Esophagus muscularis mucosa (tissue), 4 donors: ENCODE results near the gene AGAP1. TPM values are rescaled to one million over a fixed set of nuclear protein-coding genes. Genes with fewer than 3 reads are reported as not detected.

Source experiments
- DNase-seq: peaks from one replicate; pipeline ENCODE4 v3.0.0-alpha.2; 2017; ENCODE audit errors: extremely low spot score
- H3K27ac ChIP-seq, 4 donors: fragments of 200-600 bp; sonication (generic); replicated peaks in 1 of 4; 1 replicate in 3 of 4; 2 replicates in 1 of 4; pipeline ENCODE4 v1.5.1; 2016 to 2019; ENCODE audit warnings: mild to moderate bottlenecking in 1 of 4
- H3K27me3 ChIP-seq, 4 donors: fragments of 200-600 bp; sonication (generic); one replicate each; pipeline versions ENCODE4 v1.5.1 to v1.6.0; 2016 to 2019
- H3K36me3 ChIP-seq, 4 donors: fragments of 200-600 bp; sonication (generic); one replicate each; pipeline ENCODE4 v1.5.1; 2016 to 2019
- H3K4me1 ChIP-seq, 4 donors: fragments of 200-600 bp; sonication (generic); one replicate each; pipeline ENCODE4 v1.5.1; 2016 to 2019
- H3K4me3 ChIP-seq, 4 donors: fragments of 200-600 bp; sonication (generic); 1 replicate in 2 of 4; 2 replicates in 2 of 4; pipeline ENCODE4 v1.5.1; 2016 to 2019; ENCODE audit warnings: mild to moderate bottlenecking in 4 of 4, moderate library complexity in 1 of 4
- H3K9me3 ChIP-seq, 4 donors: fragments of 200-600 bp; sonication (generic); 1 replicate in 3 of 4; 2 replicates in 1 of 4; pipeline ENCODE4 v1.5.1; 2016 to 2019
- CTCF ChIP-seq, 3 experiments: fragments of 200-600 bp in 2 of 3; fragments of 450-650 bp in 1 of 3; sonication (generic) in 2 of 3; IDR thresholded peaks; one replicate each; pipeline ENCODE4 v1.5.1; 2017 to 2019; ENCODE audit warnings: antibody characterized with exemption in 3 of 3, mild to moderate bottlenecking in 2 of 3, moderate library complexity in 1 of 3
- EP300 ChIP-seq: sonication (generic); formaldehyde crosslinking; IDR thresholded peaks from one replicate; pipeline ENCODE4 v1.6.1; 2017; ENCODE audit warnings: antibody characterized with exemption
- POLR2A ChIP-seq: fragments of 450-650 bp; IDR thresholded peaks from one replicate; pipeline ENCODE4 v1.6.1; 2017; ENCODE audit warnings: antibody characterized with exemption, moderate library complexity, mild to moderate bottlenecking, low read depth
- POLR2AphosphoS5 ChIP-seq, 2 donors: sonication (generic); formaldehyde crosslinking; IDR thresholded peaks; one replicate each; pipeline ENCODE4 v1.6.1; 2017; ENCODE audit warnings: antibody characterized with exemption in 2 of 2
- WGBS: methylation state at CpG from one replicate; pipeline ENCODE4 v1.1.5; 2018; 5-methylcytosine and 5-hydroxymethylcytosine counted together
- intact Hi-C: fragments of 100-400 bp; cut with DNase I; formaldehyde crosslinking; loops from one replicate; pipeline ENCODE4 v1.15.1; 2023
- total RNA-seq, 4 donors: library from RNA; depleted of rRNA; stranded (reverse); fragments of >200 nt; gene quantifications; one replicate each; pipeline versions ENCODE4 v1.1.0 to v1.2.1, GENCODE V29; 2016

The AGAP1 gene
- total RNA-seq, 4 donors from 2014 or later = 37.9 to 62.4 (median 47.2) TPM

DNA sequence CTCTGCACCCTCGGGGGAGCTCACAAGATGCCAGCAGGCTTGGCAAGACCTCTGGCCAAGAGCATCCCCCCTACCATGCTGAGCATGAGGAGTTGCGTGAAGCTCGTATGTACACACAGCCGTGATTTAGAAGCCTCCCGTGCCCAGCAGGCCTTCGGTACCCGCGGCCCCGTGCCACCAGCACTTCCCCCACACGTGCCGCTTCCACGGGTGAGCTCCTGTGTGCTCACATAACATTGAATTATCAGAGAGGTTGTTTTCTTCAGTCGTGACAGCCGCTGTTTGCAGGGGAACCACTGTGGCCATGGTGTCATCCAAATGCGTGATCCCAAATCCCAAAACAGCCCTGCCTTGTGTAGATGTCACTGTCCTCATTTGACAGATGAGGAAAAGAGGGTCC, 621.1 kb downstream of the AGAP1 start:
- intact Hi-C loops = no loop called here
- H3K9me3 ChIP-seq = no peaks in the 10 kb centered on the region
- no peaks in the 10 kb centered on the region for H3K27me3 ChIP-seq
- no peaks in the 10 kb centered on the region for H3K4me1 ChIP-seq
- DNase-seq = no peak
- 93% methylated on average over 15 of the region's 15 CpGs for WGBS
- TF ChIP-seq CTCF (IDR thresholded peaks at IDR 0.05) (no peak), EP300 (no peak), POLR2AphosphoS5 (IDR thresholded peaks at IDR 0.05) (no peak), POLR2A (no peak)
- H3K36me3 ChIP-seq = peaks cover 0 to 6% (median 0%) of the 10 kb centered on the region in 4 donors
- no peak overlapping the region for H3K4me3 ChIP-seq
- H3K27ac ChIP-seq = no peak overlapping the region

DNA sequence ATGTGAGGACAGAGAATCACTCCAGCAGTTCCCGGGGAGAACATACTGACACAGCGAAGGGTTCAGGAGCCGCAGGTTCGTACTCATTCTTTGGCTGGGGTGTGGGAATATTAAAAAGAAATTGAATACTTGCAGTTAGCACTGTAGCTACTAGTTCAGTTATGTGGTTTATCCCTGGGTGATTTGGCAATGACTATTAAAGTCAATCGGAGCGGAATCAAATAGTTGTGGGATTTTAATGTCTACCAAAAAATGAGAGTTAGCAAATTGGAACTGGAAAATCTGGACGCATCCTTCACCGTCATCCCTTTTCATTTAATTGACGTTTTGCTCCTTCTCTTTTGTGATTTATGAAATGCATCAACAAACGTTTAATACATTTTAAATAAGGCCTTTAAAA, 623.6 kb downstream of the AGAP1 start:
- 90% methylated on average over 10 of the region's 10 CpGs for WGBS
- Histone ChIP-seq H3K27me3 (no peaks in the 10 kb centered on the region), H3K27ac (no peak overlapping the region), H3K9me3 (no peaks in the 10 kb centered on the region), H3K36me3 (peaks cover 0 to 27% (median 13%) of the 10 kb centered on the region in 4 donors), H3K4me3 (no peak overlapping the region), H3K4me1 (no peaks in the 10 kb centered on the region)
- TF ChIP-seq CTCF (IDR thresholded peaks at IDR 0.05) = no peak
- no peak for TF ChIP-seq POLR2A
- no peak for TF ChIP-seq EP300
- TF ChIP-seq POLR2AphosphoS5 (IDR thresholded peaks at IDR 0.05) = no peak
- DNase-seq = no peak
- intact Hi-C loops = no loop called here

GRCh38 chr2:236117861-236118269, 624.0 kb downstream of the AGAP1 start:
- peaks cover 0 to 28% (median 13%) of the 10 kb centered on the region in 4 donors for H3K36me3 ChIP-seq
- H3K9me3 ChIP-seq = no peaks in the 10 kb centered on the region
- no peak for DNase-seq
- H3K4me1 ChIP-seq = no peaks in the 10 kb centered on the region
- H3K4me3 ChIP-seq = no peak overlapping the region
- 69% methylated on average over 10 of the region's 10 CpGs for WGBS
- intact Hi-C loops = no loop called here
- no peaks in the 10 kb centered on the region for H3K27me3 ChIP-seq
- no peak overlapping the region for H3K27ac ChIP-seq
- TF ChIP-seq EP300 = no peak
- TF ChIP-seq CTCF (IDR thresholded peaks at IDR 0.05) = no peak
- no peak for TF ChIP-seq POLR2AphosphoS5 (IDR thresholded peaks at IDR 0.05)
- TF ChIP-seq POLR2A = no peak

DNA sequence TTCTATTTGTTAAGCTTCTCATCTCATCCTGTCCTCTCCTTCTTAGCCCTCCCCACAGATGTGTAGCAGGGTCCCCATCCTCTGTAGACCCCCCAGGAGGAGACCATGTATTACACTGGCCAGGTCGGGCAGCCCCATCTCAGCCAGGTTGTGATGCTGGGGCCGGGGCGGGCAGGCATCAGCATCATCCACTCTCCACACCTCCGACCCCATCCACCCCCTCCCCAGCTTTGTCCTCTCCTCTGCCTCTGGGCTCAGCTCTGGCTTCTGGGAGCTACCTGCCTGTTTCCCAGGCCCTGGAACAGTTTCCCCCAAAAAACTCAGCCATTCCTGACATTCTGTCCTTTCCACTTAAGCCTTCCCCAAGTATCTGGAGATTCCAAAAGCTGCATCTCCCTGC, 625.2 kb downstream of the AGAP1 start:
- 93% methylated on average over 4 of the region's 4 CpGs for WGBS
- TF ChIP-seq POLR2A = no peak
- TF ChIP-seq CTCF (IDR thresholded peaks at IDR 0.05) = no peak
- TF ChIP-seq EP300 = no peak
- TF ChIP-seq POLR2AphosphoS5 (IDR thresholded peaks at IDR 0.05) = no peak
- H3K4me3 ChIP-seq = no peak overlapping the region
- H3K27ac ChIP-seq = no peak overlapping the region
- no peaks in the 10 kb centered on the region for H3K27me3 ChIP-seq
- DNase-seq = no peak
- H3K4me1 ChIP-seq = no peaks in the 10 kb centered on the region
- intact Hi-C loops = no loop called here
- no peaks in the 10 kb centered on the region for H3K9me3 ChIP-seq
- peaks cover 5 to 36% (median 16%) of the 10 kb centered on the region in 4 donors for H3K36me3 ChIP-seq

- WGBS = 80% methylated on average over 3 of the region's 13 CpGs
- no peak overlapping the region for H3K27ac ChIP-seq
- no peaks in the 10 kb centered on the region for H3K4me1 ChIP-seq
- H3K4me3 ChIP-seq = no peak overlapping the region
- intact Hi-C loops = no loop called here
- H3K36me3 ChIP-seq = peaks cover 9 to 41% (median 20%) of the 10 kb centered on the region in 4 donors
- no peaks in the 10 kb centered on the region for H3K27me3 ChIP-seq
- H3K9me3 ChIP-seq = no peaks in the 10 kb centered on the region
- TF ChIP-seq CTCF (IDR thresholded peaks at IDR 0.05) (no peak), EP300 (no peak), POLR2AphosphoS5 (IDR thresholded peaks at IDR 0.05) (no peak)
- no peak for DNase-seq
Measured at GRCh38 chr2:236119476-236119875, 625.6 kb downstream of the AGAP1 start.
